ENCODE data around the gene LCN2. TPM values are rescaled to one million over a fixed set of nuclear protein-coding genes. Genes with fewer than 3 reads are reported as not detected.

Gene LCN2
- total and polyA plus RNA-seq, 9 of the 15 experiments (the other 6 are each of a cell fraction or from before 2014, with no cell fraction given) = 0.10 to 1.2 (median 0.44) TPM; not detected in 1

DNA sequence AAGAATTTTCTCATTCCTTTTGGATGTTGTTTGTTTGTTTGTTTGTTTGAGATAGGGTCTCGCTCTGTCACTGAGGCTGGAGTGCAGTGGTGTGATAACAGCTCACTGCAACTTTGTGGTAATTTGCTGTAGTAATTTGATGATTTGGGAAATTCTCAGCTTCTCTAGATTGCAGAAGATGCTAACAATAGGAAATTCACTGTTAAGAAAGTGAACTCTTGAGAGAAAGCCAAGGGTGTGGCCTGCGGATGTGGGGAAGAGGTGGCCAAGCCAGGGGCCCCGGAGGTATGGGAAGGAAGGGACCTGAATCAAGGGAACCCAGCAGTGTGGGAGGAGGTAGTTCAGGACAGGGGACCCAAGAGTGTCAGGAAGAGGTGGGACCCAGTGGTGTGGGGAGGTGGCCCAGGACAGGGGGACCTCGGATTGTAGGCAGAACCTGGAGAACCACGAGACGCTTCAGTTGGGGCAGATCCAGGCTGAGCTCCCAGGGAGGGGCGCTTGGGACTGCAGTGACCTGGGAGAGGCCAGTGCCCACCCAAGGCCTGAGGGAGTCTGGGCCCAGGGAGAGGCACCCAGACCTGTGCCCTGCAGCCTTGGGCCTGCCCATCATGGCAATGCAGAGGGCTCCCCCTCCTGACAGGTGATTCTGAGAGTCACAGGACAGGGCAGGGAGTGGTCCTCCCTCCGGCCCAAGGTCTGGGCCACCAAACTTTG, 5.6 kb upstream of the LCN2 start (continued):
- TF ChIP-seq, protein P1, sequence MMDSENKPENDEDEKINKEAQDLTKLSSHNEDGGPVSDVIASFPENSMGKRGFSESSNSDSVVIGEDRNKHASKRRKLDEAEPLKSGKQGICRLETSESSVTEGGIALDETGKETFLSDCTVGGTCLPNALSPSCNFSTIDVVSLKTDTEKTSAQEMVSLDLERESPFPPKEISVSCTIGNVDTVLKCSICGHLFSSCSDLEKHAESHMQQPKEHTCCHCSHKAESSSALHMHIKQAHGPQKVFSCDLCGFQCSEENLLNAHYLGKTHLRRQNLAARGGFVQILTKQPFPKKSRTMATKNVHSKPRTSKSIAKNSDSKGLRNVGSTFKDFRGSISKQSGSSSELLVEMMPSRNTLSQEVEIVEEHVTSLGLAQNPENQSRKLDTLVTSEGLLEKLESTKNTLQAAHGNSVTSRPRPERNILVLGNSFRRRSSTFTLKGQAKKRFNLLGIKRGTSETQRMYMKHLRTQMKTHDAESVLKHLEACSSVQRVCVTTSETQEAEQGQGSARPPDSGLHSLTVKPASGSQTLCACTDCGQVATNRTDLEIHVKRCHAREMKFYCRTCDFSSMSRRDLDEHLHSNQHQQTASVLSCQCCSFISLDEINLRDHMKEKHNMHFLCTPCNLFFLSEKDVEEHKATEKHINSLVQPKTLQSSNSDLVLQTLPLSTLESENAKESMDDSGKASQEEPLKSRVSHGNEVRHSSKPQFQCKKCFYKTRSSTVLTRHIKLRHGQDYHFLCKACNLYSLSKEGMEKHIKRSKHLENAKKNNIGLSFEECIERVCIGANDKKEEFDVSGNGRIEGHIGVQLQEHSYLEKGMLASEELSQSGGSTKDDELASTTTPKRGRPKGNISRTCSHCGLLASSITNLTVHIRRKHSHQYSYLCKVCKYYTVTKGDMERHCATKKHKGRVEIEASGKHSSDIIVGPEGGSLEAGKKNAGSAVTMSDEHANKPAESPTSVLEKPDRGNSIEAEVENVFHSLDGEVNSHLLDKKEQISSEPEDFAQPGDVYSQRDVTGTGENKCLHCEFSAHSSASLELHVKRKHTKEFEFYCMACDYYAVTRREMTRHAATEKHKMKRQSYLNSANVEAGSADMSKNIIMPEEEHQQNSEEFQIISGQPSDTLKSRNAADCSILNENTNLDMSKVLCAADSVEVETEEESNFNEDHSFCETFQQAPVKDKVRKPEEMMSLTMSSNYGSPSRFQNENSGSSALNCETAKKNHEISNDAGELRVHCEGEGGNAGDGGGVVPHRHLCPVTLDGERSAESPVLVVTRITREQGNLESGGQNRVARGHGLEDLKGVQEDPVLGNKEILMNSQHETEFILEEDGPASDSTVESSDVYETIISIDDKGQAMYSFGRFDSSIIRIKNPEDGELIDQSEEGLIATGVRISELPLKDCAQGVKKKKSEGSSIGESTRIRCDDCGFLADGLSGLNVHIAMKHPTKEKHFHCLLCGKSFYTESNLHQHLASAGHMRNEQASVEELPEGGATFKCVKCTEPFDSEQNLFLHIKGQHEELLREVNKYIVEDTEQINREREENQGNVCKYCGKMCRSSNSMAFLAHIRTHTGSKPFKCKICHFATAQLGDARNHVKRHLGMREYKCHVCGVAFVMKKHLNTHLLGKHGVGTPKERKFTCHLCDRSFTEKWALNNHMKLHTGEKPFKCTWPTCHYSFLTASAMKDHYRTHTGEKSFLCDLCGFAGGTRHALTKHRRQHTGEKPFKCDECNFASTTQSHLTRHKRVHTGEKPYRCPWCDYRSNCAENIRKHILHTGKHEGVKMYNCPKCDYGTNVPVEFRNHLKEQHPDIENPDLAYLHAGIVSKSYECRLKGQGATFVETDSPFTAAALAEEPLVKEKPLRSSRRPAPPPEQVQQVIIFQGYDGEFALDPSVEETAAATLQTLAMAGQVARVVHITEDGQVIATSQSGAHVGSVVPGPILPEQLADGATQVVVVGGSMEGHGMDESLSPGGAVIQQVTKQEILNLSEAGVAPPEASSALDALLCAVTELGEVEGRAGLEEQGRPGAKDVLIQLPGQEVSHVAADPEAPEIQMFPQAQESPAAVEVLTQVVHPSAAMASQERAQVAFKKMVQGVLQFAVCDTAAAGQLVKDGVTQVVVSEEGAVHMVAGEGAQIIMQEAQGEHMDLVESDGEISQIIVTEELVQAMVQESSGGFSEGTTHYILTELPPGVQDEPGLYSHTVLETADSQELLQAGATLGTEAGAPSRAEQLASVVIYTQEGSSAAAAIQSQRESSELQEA (IDR thresholded peaks at IDR 0.05; ENCODE audit: low read depth) = no peak
- TF ChIP-seq CHCHD3 (CRISPR knock-in tag; IDR thresholded peaks at IDR 0.05) = no peak
- TF ChIP-seq, protein P2, sequence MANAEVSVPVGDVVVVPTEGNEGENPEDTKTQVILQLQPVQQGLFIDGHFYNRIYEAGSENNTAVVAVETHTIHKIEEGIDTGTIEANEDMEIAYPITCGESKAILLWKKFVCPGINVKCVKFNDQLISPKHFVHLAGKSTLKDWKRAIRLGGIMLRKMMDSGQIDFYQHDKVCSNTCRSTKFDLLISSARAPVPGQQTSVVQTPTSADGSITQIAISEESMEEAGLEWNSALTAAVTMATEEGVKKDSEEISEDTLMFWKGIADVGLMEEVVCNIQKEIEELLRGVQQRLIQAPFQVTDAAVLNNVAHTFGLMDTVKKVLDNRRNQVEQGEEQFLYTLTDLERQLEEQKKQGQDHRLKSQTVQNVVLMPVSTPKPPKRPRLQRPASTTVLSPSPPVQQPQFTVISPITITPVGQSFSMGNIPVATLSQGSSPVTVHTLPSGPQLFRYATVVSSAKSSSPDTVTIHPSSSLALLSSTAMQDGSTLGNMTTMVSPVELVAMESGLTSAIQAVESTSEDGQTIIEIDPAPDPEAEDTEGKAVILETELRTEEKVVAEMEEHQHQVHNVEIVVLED (CRISPR knock-in tag; IDR thresholded peaks at IDR 0.05) = no peak
- no peak; the same call in 1 of the 2 replicates for TF ChIP-seq MAFK (IDR thresholded peaks at IDR 0.05; ENCODE audit: low read length)
- TF ChIP-seq, protein P3, sequence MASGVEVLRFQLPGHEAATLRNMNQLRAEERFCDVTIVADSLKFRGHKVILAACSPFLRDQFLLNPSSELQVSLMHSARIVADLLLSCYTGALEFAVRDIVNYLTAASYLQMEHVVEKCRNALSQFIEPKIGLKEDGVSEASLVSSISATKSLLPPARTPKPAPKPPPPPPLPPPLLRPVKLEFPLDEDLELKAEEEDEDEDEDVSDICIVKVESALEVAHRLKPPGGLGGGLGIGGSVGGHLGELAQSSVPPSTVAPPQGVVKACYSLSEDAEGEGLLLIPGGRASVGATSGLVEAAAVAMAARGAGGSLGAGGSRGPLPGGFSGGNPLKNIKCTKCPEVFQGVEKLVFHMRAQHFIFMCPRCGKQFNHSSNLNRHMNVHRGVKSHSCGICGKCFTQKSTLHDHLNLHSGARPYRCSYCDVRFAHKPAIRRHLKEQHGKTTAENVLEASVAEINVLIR (CRISPR knock-in tag; IDR thresholded peaks at IDR 0.05) = no peak
- peak; percentile 65 for TF ChIP-seq TAL1 (IDR thresholded peaks at IDR 0.05)
- no peak for TF ChIP-seq FIP1L1 (IDR thresholded peaks at IDR 0.05; ENCODE audit: low read depth, low read length, poor library complexity, severe bottlenecking)
- no peak for TF ChIP-seq MEF2D (tag; conservative IDR thresholded peaks at IDR 0.05; ENCODE audit: low read depth)
- TF ChIP-seq, protein P4, sequence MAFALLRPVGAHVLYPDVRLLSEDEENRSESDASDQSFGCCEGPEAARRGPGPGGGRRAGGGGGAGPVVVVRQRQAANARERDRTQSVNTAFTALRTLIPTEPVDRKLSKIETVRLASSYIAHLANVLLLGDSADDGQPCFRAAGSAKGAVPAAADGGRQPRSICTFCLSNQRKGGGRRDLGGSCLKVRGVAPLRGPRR (CRISPR knock-in tag; IDR thresholded peaks at IDR 0.05) = no peak
- no peak for TF ChIP-seq RBM34 (IDR thresholded peaks at IDR 0.05; ENCODE audit: borderline replicate concordance, insufficient read depth, low read length)
- 0 out of 2 replicates have a peak, but pooled peaks have one; percentile 13 for TF ChIP-seq ZNF24 (IDR thresholded peaks at IDR 0.05)
- peak; percentile 53; the same call in 1 of the 2 replicates for TF ChIP-seq CTBP1 (IDR thresholded peaks at IDR 0.05; ENCODE audit: borderline replicate concordance)
- no peak for TF ChIP-seq ZNF121 (CRISPR knock-in tag; conservative IDR thresholded peaks at IDR 0.05)
- no peak for TF ChIP-seq CHD4 (IDR thresholded peaks at IDR 0.05; ENCODE audit: insufficient read depth, insufficient replicate concordance, low read depth, low read length, poor library complexity, severe bottlenecking)
- TF ChIP-seq, protein P5, sequence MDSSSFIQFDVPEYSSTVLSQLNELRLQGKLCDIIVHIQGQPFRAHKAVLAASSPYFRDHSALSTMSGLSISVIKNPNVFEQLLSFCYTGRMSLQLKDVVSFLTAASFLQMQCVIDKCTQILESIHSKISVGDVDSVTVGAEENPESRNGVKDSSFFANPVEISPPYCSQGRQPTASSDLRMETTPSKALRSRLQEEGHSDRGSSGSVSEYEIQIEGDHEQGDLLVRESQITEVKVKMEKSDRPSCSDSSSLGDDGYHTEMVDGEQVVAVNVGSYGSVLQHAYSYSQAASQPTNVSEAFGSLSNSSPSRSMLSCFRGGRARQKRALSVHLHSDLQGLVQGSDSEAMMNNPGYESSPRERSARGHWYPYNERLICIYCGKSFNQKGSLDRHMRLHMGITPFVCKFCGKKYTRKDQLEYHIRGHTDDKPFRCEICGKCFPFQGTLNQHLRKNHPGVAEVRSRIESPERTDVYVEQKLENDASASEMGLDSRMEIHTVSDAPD (CRISPR knock-in tag; IDR thresholded peaks at IDR 0.05) = no peak
